ENCODE results near the gene TAB2.

DNA sequence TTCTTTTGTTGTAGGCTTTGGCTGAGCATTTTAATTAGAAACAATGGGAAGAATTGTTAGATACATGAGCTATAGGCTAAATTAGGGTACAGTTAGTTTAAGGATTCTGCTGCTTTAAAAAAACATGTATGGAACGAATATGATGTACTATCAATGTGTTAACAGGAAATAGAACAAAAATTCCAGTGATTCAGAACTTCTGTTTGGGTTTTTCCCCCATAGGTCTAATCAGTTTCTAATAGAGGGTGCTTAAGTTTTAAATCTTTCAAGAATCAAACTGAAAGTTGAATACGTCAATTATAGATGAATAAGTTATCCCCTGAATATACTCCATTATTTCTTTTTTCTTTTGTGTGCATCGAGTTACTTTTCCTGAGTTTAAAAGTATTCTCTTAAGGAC is 1.9 kb downstream of the TAB2 start:
- TF ChIP-seq, protein P1, sequence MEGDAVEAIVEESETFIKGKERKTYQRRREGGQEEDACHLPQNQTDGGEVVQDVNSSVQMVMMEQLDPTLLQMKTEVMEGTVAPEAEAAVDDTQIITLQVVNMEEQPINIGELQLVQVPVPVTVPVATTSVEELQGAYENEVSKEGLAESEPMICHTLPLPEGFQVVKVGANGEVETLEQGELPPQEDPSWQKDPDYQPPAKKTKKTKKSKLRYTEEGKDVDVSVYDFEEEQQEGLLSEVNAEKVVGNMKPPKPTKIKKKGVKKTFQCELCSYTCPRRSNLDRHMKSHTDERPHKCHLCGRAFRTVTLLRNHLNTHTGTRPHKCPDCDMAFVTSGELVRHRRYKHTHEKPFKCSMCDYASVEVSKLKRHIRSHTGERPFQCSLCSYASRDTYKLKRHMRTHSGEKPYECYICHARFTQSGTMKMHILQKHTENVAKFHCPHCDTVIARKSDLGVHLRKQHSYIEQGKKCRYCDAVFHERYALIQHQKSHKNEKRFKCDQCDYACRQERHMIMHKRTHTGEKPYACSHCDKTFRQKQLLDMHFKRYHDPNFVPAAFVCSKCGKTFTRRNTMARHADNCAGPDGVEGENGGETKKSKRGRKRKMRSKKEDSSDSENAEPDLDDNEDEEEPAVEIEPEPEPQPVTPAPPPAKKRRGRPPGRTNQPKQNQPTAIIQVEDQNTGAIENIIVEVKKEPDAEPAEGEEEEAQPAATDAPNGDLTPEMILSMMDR (IDR thresholded peaks at IDR 0.05; ENCODE audit: low read depth, low read length, poor library complexity, severe bottlenecking) = no peak
- TF ChIP-seq EZH2phosphoT487 (IDR thresholded peaks at IDR 0.05; ENCODE audit: borderline replicate concordance, low read length) = no peak

Measured in DOHH2 (cell line).